ENCODE results near the gene TRPM4.

Gene TRPM4

DNA sequence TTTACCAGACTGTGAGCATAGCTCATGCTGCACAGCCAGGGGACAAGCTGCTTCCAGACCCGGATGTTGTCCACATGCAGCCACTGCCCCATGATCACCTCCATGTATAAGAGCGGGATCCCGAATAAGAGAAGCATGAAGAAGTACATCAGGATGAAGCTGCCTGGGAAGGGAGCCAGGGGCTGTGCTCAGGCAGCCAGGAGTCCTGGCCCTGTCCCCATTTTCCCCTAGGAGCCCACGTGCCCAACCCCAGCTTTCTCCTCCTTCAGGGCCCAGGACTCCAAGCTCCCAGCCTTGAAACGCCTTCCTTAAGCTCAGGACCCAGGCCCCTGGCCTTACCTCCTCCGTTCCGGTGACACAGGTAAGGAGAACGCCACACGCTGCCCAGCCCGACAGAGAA, 98.1 kb downstream of the TRPM4 start:
- no peak overlapping the region for H3K27ac ChIP-seq
- TF ChIP-seq CTCF (conservative IDR thresholded peaks at IDR 0.05): no peak

- no peak overlapping the region for H3K27ac ChIP-seq
Observed at GRCh38 chr19:49256691-49257090, 99.1 kb downstream of the TRPM4 start.

More at GRCh38 chr19:49256691-49257090, 99.1 kb downstream of the TRPM4 start:
- TF ChIP-seq ZFX (IDR thresholded peaks at IDR 0.05): no peak
- TF ChIP-seq CTCF (conservative IDR thresholded peaks at IDR 0.05): no peak

Data from C4-2B (cell line).